ENCODE results near the gene HDAC5.

Gene HDAC5

GRCh38 chr17:44066204-44066930, 57.1 kb downstream of the HDAC5 start, which contains the start of gene LSM12 (continued):
- TF ChIP-seq ZNF280C (tag by site-specific recombination; IDR thresholded peaks at IDR 0.05) (no peak), OSR2 (tag by site-specific recombination; IDR thresholded peaks at IDR 0.05) (no peak), CTCF (tag by site-specific recombination; IDR thresholded peaks at IDR 0.05) (no peak), ZNF677 (tag by site-specific recombination; IDR thresholded peaks at IDR 0.05) (no peak), ZNF707 (tag by site-specific recombination; IDR thresholded peaks at IDR 0.05) (no peak), ZNF398 (tag by site-specific recombination; IDR thresholded peaks at IDR 0.05) (peak; percentile 74), ZNF658 (tag by site-specific recombination; IDR thresholded peaks at IDR 0.05) (no peak), ZNF16 (tag by site-specific recombination; IDR thresholded peaks at IDR 0.05; ENCODE audit: low read depth) (no peak), KLF16 (tag by site-specific recombination; IDR thresholded peaks at IDR 0.05) (no peak; the same call in 1 of the 2 replicates), TRIM28 (IDR thresholded peaks at IDR 0.05; ENCODE audit: borderline replicate concordance, low read length) (no peak), ZXDB (tag by site-specific recombination; IDR thresholded peaks at IDR 0.05) (peak; percentile 64), ZNF18 (tag by site-specific recombination; IDR thresholded peaks at IDR 0.05) (no peak), PRDM4 (tag by site-specific recombination; IDR thresholded peaks at IDR 0.05) (no peak; the same call in 1 of the 2 replicates), ZNF785 (tag by site-specific recombination; IDR thresholded peaks at IDR 0.05) (0 out of 2 replicates have a peak, but pooled peaks have one; percentile 33), BCL11A (tag by site-specific recombination; IDR thresholded peaks at IDR 0.05; ENCODE audit: low read depth) (no peak), ZNF561 (tag by site-specific recombination; IDR thresholded peaks at IDR 0.05; ENCODE audit: borderline replicate concordance) (peak; percentile 90), ZNF274 (IDR thresholded peaks at IDR 0.05; ENCODE audit: low read length) (no peak), ZNF274 (tag by site-specific recombination; IDR thresholded peaks at IDR 0.05; ENCODE audit: borderline replicate concordance) (no peak), ZBTB7A (tag by site-specific recombination; IDR thresholded peaks at IDR 0.05; ENCODE audit: low read depth) (no peak), ZSCAN4 (tag by site-specific recombination; IDR thresholded peaks at IDR 0.05) (no peak), ZNF341 (tag by site-specific recombination; IDR thresholded peaks at IDR 0.05; ENCODE audit: low read depth) (no peak; the same call in none of the 2 replicates), ZNF121 (tag by site-specific recombination; IDR thresholded peaks at IDR 0.05) (no peak), ZNF140 (tag by site-specific recombination; IDR thresholded peaks at IDR 0.05) (no peak), ZNF114 (tag by site-specific recombination; IDR thresholded peaks at IDR 0.05) (no peak), ZNF624 (tag by site-specific recombination; IDR thresholded peaks at IDR 0.05) (no peak), ZNF169 (tag by site-specific recombination; IDR thresholded peaks at IDR 0.05) (no peak), ZNF76 (tag by site-specific recombination; IDR thresholded peaks at IDR 0.05; ENCODE audit: borderline replicate concordance, low read depth) (no peak), ZSCAN30 (tag by site-specific recombination; IDR thresholded peaks at IDR 0.05) (peak; percentile 86)
